Measurements from ENCODE around the gene CRACR2B.

CRACR2B gene

GRCh38 chr11:792535-792821, 35.2 kb upstream of the CRACR2B start:
- Mint-ChIP-seq H3K36me3 (no peaks in the 10 kb centered on the region), H3K27me3 (no peaks in the 10 kb centered on the region), H3K9me3 (no peaks in the 10 kb centered on the region), H3K4me3 (no peak overlapping the region), H3K27ac (no peak overlapping the region), H3K4me1 (peaks cover 7% of the 10 kb centered on the region)

GRCh38 chr11:792873-793272, 34.8 kb upstream of the CRACR2B start:
- Mint-ChIP-seq H3K4me3 (peak overlapping the region; percentile 15), H3K27me3 (no peaks in the 10 kb centered on the region), H3K9me3 (no peaks in the 10 kb centered on the region)

GRCh38 chr11:793556-793955, 34.2 kb upstream of the CRACR2B start:
- Mint-ChIP-seq H3K27me3 (no peaks in the 10 kb centered on the region), H3K9me3 (no peaks in the 10 kb centered on the region), H3K27ac (no peak overlapping the region), H3K4me3 (peak overlapping the region; percentile 15), H3K4me1 (peaks cover 7% of the 10 kb centered on the region), H3K36me3 (no peaks in the 10 kb centered on the region)

More at GRCh38 chr11:792873-793272, 34.8 kb upstream of the CRACR2B start:
- Mint-ChIP-seq H3K4me1 (peaks cover 7% of the 10 kb centered on the region), H3K36me3 (no peaks in the 10 kb centered on the region), H3K27ac (no peak overlapping the region)

DNA sequence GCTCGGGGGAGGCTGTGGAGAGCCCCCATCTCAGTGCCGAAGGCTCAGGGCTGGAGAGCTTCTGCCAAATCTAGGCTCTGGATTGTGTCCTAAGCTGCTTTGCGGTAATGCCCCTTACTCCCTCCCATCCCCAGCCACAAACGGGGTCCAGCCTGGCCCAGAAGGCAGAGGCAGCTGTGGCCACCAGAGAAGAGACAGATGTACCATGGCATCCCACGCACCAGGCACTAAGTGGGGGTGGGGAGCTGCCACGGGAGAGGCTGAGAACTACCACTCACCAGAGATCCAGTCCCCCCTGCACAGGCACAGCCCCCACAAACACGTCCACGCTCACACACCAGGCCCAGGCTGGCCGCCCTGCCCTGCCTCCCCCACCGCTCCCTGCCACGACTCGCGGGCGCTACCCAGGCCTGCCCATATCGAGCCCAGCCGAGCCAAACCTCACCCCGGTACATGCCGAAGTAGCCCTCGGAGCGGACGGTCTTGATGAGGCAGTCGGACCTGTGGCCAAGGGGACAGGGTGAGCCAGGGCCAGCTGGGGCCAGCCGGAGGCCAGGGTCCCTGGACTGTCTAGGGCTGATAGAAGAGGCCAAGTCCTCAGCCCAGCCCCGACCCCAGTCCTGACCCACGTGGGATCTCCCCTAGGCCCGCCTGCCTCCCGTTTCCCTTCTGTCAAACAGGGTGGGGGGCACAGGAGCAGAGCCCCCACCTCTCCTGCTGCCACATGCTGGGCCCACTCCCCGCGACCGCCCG, 33.5 kb upstream of the CRACR2B start:
- Mint-ChIP-seq H3K36me3 (no peaks in the 10 kb centered on the region), H3K27ac (no peak overlapping the region), H3K4me3 (peak overlapping the region; percentile 90), H3K27me3 (no peaks in the 10 kb centered on the region), H3K4me1 (peaks cover 7% of the 10 kb centered on the region), H3K9me3 (no peaks in the 10 kb centered on the region)

DNA sequence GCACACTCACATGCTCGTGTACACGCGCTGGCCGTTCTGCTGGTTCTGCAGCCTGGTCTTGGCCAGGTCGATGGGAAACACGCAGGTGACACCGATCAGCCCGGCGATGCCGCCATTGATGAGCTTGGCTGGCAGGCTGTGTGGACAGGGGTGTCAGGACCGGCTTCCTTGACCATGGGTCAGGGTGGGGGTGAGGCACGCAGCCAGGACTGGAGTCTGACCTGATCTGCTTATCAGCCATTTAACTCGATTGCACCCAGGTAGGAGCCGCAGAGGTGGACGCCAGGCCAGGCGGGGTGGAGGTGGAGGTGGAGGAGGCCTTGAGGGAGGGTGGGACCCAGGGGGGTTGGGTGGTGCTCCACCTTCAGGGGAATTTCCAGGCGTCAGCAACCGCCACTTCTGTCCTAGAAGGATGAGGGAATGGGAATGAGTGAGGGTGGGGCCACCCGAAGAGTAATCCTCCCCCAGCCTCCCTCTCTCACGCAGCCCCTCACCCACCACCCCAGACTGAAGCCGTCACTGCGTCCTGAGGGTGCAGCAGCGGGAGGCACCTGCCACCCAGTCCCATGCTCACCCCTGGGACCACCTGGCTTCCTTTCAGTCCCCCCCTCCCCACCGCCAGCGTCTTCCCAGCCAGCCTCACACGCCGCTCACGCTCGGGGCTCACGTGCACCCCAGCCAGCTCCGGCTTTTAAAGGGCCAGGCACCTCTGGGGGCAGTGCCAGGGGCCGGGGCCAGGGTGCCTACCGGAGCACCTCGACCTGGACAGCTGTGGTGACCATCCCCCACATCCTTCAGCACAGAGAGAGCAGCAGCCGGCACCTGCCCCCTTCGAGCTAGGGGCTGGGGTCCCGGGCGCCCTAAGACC, 32.7 kb upstream of the CRACR2B start:
- Mint-ChIP-seq H3K27ac (no peak overlapping the region), H3K4me1 (peaks cover 7% of the 10 kb centered on the region), H3K27me3 (no peaks in the 10 kb centered on the region), H3K4me3 (peak overlapping the region; percentile 90), H3K36me3 (no peaks in the 10 kb centered on the region), H3K9me3 (no peaks in the 10 kb centered on the region)

- Mint-ChIP-seq H3K4me3 (peak overlapping the region; percentile 90), H3K9me3 (no peaks in the 10 kb centered on the region), H3K27ac (peak overlapping the region; percentile 68), H3K27me3 (no peaks in the 10 kb centered on the region), H3K4me1 (peaks cover 7% of the 10 kb centered on the region), H3K36me3 (no peaks in the 10 kb centered on the region)
Measured at GRCh38 chr11:795634-796564, 31.8 kb upstream of the CRACR2B start.

DNA sequence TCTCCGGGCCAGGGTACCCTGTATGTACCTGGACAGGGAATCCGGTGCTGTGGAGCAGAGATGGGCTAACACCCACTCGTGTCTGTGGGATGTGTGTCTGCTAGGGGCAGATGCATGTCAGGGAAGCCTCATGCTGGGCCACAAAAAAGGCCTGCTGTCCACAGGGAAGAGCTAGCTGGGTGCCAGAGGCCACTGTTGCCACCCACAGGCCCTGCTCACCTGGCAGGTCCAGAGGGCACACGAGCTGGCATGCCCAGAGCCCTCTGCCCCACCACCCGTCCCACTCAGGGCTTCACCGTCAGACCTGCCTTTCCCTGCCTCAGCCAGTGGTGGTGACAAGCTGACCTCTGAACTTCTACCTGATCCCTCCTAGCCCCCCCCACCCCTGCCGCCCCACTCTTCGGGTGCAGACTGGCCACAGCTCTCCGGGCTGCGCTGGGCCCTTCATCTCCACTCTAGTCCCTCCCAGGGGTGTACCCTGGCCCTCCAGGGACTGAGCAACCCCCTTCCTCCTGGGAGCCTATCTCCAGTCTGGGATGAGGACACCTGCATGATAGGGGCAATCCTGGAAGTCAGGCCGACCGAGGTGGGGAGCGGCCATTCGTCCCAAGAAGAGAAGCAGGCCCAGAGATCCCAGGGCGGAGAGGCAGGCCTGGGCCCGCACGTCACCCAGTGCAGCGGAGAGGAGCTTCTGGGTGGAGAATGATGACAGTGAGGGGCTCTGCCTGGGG, 31.0 kb upstream of the CRACR2B start:
- no peaks in the 10 kb centered on the region for H3K27me3 Mint-ChIP-seq
- peak overlapping the region; percentile 68 for H3K27ac Mint-ChIP-seq
- H3K4me3 Mint-ChIP-seq, result peak overlapping the region; percentile 90
- H3K36me3 Mint-ChIP-seq, result no peaks in the 10 kb centered on the region
- peaks cover 7% of the 10 kb centered on the region for H3K4me1 Mint-ChIP-seq
- H3K9me3 Mint-ChIP-seq, result no peaks in the 10 kb centered on the region

DNA sequence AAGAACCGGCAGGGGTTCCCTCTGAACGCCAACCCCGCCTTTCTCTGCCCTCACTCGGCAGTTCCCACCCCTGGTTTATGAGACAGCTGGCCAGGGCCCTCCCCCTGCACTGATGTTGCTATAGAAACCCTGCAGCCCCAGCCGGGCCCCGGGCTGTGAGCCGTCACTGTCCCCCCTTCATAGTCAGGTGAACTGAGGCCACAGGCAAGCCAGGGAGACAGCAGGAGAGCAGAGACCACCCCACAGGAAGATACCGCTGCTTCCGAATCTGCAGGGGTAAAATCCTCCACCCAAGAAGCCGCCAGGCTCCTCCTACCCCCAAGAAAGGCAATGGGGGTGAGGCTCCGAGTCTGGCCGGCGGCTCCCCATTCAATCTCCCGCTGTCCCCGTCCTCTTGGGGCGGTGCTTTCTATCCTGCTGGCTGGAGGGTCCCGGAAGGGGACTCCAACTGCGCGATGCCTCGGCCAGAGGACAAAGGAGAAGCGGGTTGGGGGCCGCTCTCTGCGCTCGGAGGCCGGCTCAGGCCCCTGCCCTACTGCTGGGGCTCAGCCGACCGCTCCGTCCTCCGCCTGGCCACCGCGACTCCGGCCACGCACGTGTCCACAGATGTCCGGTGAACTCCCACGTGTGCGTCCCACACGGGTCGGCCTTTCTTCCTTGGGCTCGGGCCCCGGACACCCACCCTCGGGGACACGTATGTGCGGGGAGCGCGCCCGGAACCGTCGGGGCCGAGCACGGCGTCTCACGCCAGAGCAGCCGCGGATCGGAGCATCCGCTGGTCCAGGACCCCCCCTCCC, 30.2 kb upstream of the CRACR2B start:
- H3K27ac Mint-ChIP-seq, result peak overlapping the region; percentile 81
- H3K27me3 Mint-ChIP-seq, result no peaks in the 10 kb centered on the region
- H3K4me3 Mint-ChIP-seq, result peak overlapping the region; percentile 90
- H3K9me3 Mint-ChIP-seq, result no peaks in the 10 kb centered on the region
- peaks cover 7% of the 10 kb centered on the region for H3K4me1 Mint-ChIP-seq
- no peaks in the 10 kb centered on the region for H3K36me3 Mint-ChIP-seq

DNA sequence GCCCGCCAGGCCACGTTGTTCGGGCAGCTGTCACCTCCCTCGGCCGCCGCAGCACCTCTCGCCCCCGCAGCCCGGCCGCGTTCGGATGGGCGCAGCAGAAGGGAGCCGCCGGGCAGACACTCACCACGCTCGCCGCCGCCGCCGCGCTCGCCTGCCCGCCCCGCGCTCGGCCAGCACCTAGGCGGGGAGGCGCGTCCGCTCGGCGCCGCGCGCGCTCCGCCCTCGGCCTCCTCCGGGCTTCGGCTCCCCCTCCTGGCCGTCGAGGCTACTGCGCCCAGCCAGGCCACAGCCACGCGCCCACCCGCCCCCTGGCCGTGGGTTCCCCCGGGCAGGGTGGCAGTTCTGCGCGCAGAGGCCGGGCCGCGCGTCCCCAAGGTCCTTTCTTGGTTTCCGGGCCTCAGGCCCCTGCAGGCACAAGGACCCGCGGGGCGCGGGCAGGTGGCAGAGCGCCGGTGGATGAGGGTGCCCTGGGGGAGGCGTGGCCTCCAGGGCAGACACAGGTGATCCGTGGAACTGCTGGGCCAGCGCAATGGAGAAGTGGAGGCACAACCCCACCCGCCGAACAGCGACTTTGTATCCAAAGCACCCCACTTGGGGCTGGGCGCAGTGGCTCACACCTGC, 29.5 kb upstream of the CRACR2B start, which contains the start of gene SLC25A22:
Gene SLC25A22, minus strand, starts transcription at position 189 of the 621 bp plus-strand sequence. CDS start 3,275 bp downstream, outside the sequence.
- H3K27ac Mint-ChIP-seq, result peak within 1 kb of the TSS; percentile 81
- H3K4me1 Mint-ChIP-seq, result peaks cover 7% of the 10 kb centered on the region
- peak within 1 kb of the TSS; percentile 90 for H3K4me3 Mint-ChIP-seq
- no peaks in the 10 kb centered on the region for H3K9me3 Mint-ChIP-seq
- H3K36me3 Mint-ChIP-seq, result no peaks in the 10 kb centered on the region
- H3K27me3 Mint-ChIP-seq, result no peaks in the 10 kb centered on the region

GRCh38 chr11:799641-800316, 27.9 kb upstream of the CRACR2B start:
- Mint-ChIP-seq H3K4me3 (no peak overlapping the region), H3K9me3 (no peaks in the 10 kb centered on the region), H3K36me3 (no peaks in the 10 kb centered on the region), H3K27ac (no peak overlapping the region), H3K27me3 (no peaks in the 10 kb centered on the region), H3K4me1 (peaks cover 11% of the 10 kb centered on the region)

DNA sequence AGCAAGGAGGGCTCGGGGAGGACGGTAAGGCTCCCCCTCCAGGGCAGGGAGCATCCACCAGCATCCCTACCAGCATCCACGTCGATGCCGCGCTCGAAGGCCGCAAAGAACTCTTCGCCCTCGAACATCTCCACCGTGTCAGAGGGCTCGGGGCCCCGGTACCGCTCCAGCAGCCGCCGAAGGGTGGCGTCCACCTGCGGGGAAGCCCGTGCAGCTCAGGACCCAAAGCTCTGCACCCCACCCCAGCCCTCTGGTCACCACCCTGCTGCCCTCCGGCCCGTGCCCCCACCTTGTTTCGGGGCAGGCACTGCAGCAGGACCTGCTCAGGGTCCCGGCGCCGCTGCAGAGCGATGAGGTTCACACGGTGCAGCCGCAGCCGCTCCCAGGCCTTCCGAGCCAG, 27.2 kb upstream of the CRACR2B start:
- no peaks in the 10 kb centered on the region for H3K27me3 Mint-ChIP-seq
- no peak overlapping the region for H3K27ac Mint-ChIP-seq
- peaks cover 11% of the 10 kb centered on the region for H3K4me1 Mint-ChIP-seq
- H3K4me3 Mint-ChIP-seq, result no peak overlapping the region
- H3K36me3 Mint-ChIP-seq, result no peaks in the 10 kb centered on the region
- no peaks in the 10 kb centered on the region for H3K9me3 Mint-ChIP-seq

- no peaks in the 10 kb centered on the region for H3K27me3 Mint-ChIP-seq
- H3K27ac Mint-ChIP-seq, result no peak overlapping the region
- no peaks in the 10 kb centered on the region for H3K9me3 Mint-ChIP-seq
- peaks cover 7% of the 10 kb centered on the region for H3K4me1 Mint-ChIP-seq
- no peak overlapping the region for H3K4me3 Mint-ChIP-seq
- no peaks in the 10 kb centered on the region for H3K36me3 Mint-ChIP-seq
Measured at GRCh38 chr11:801097-801780, 26.5 kb upstream of the CRACR2B start.

DNA sequence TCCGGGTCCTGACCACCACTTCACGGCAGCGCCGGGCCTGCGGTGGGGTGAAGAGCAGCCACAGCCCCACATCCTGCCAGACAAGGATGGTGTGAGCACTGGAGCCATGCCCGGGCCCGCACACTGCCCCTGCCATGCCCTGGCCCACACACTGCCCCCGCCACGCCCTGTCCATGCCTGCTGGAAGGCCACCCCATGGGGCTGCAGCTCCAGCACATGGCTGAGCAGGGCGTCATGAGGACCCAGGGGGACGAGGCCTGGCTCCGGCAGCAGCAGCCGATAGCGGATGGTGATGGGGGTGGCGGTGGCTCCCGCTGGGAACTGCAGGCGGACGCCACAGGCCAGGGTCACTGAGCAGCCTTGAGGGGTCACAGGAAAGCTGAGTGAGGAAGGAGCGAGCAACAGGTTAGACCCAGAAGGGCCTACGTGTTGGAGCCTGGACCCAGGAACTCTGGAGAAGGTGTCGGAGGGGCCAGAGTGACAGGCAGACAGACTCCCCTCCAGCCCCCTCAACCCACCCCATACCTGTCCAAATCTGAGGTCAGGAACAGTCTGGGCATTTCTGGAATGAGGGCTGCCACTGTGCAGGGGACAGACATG, 25.6 kb upstream of the CRACR2B start:
- Mint-ChIP-seq H3K9me3 (no peaks in the 10 kb centered on the region), H3K4me3 (no peak overlapping the region), H3K36me3 (no peaks in the 10 kb centered on the region), H3K4me1 (peaks cover 5% of the 10 kb centered on the region), H3K27me3 (no peaks in the 10 kb centered on the region), H3K27ac (no peak overlapping the region)
